Stimulated activated CD4-positive, alpha-beta T cell treated with anti-CD3 and anti-CD28 coated beads, Interleukin-4, amount 100 ng/mL, for 1 hour (primary cell): Measurements from ENCODE around the gene ECI1.
A peak's percentile ranks its signal among the peaks of the same experiment; 100 is the strongest.

Experiments used
- DNase-seq: peaks from one replicate; pipeline ENCODE4 v3.0.0-alpha.2; 2020

Gene ECI1

GRCh38 chr16:2232094-2232990 lies 19.0 kb downstream of the ECI1 start:
- no peak for DNase-seq

GRCh38 chr16:2231016-2231931 lies 20.1 kb downstream of the ECI1 start:
- no peak for DNase-seq

GRCh38 chr16:2230376-2230775 lies 21.0 kb downstream of the ECI1 start:
- DNase-seq: no peak

GRCh38 chr16:2229632-2230250 lies 21.6 kb downstream of the ECI1 start:
- DNase-seq: no peak

- no peak for DNase-seq
These were observed 22.3 kb downstream of the ECI1 start for GRCh38 chr16:2229091-2229490.

GRCh38 chr16:2228161-2228824 lies 23.1 kb downstream of the ECI1 start:
- no peak for DNase-seq

- no peak for DNase-seq
These were observed 24.5 kb downstream of the ECI1 start for GRCh38 chr16:2226918-2227317.

GRCh38 chr16:2226245-2226793 lies 25.1 kb downstream of the ECI1 start:
- DNase-seq: no peak

- DNase-seq: peak; percentile 38
These were observed 27.4 kb downstream of the ECI1 start for GRCh38 chr16:2223942-2224486.

GRCh38 chr16:2223221-2223941 lies 28.0 kb downstream of the ECI1 start, which contains the start of gene E4F1:
TSS of gene E4F1 (plus strand) at chr16:2223591. CDS start at chr16:2223614, 23 bp downstream.
- peak; percentile 100 for DNase-seq

GRCh38 chr16:2216330-2216729 lies 35.1 kb downstream of the ECI1 start:
- DNase-seq: no peak

GRCh38 chr16:2214719-2214968 lies 36.7 kb downstream of the ECI1 start, which contains the start of gene PGP:
TSS of gene PGP (minus strand) at chr16:2214840. CDS start at chr16:2214777, 63 bp downstream.
- no peak for DNase-seq

- DNase-seq: peak; percentile 25
These were observed 37.3 kb downstream of the ECI1 start for GRCh38 chr16:2213817-2214718.

- DNase-seq: no peak
These were observed 38.7 kb downstream of the ECI1 start for GRCh38 chr16:2212362-2213324.

- no peak for DNase-seq
These were observed 39.5 kb downstream of the ECI1 start for GRCh38 chr16:2211923-2212347.

GRCh38 chr16:2210386-2211365 lies 40.7 kb downstream of the ECI1 start, which contains the start of gene BRICD5:
TSS of gene BRICD5 (minus strand) at chr16:2210863. CDS start at chr16:2210833, 30 bp downstream.
- DNase-seq: no peak

GRCh38 chr16:2210009-2210332 lies 41.4 kb downstream of the ECI1 start:
- DNase-seq: no peak
